HL-60 (cell line): ENCODE results near the gene PKN2.

ENCODE experiments used
- GABPA ChIP-seq: IDR thresholded peaks from 2 replicates; pipeline ENCODE4 v1.6.1; 2012; ENCODE audit warnings: low read depth
- POLR2AphosphoS5 ChIP-seq: IDR thresholded peaks from 2 replicates; pipeline ENCODE4 v1.6.1; 2012; ENCODE audit warnings: low read depth
- SPI1 ChIP-seq: IDR thresholded peaks from 2 replicates; pipeline ENCODE4 v1.6.1; 2012; ENCODE audit warnings: low read depth, mild to moderate bottlenecking, borderline replicate concordance
- TF ChIP-seq, protein P1 (sequence below): IDR thresholded peaks from one replicate; pipeline ENCODE4 v1.5.1; 2011; ENCODE audit warnings: low read length, control low read depth, inconsistent platforms; ENCODE audit not compliant: insufficient read depth
- TF ChIP-seq, protein P2 (sequence below): IDR thresholded peaks from 2 replicates; pipeline ENCODE4 v1.6.1; 2012; ENCODE audit warnings: low read depth; ENCODE audit not compliant: insufficient replicate concordance

- TF ChIP-seq, protein P1, sequence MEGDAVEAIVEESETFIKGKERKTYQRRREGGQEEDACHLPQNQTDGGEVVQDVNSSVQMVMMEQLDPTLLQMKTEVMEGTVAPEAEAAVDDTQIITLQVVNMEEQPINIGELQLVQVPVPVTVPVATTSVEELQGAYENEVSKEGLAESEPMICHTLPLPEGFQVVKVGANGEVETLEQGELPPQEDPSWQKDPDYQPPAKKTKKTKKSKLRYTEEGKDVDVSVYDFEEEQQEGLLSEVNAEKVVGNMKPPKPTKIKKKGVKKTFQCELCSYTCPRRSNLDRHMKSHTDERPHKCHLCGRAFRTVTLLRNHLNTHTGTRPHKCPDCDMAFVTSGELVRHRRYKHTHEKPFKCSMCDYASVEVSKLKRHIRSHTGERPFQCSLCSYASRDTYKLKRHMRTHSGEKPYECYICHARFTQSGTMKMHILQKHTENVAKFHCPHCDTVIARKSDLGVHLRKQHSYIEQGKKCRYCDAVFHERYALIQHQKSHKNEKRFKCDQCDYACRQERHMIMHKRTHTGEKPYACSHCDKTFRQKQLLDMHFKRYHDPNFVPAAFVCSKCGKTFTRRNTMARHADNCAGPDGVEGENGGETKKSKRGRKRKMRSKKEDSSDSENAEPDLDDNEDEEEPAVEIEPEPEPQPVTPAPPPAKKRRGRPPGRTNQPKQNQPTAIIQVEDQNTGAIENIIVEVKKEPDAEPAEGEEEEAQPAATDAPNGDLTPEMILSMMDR, result no peak
- TF ChIP-seq GABPA (no peak), POLR2AphosphoS5 (no peak), SPI1 (no peak)
- TF ChIP-seq, protein P2, sequence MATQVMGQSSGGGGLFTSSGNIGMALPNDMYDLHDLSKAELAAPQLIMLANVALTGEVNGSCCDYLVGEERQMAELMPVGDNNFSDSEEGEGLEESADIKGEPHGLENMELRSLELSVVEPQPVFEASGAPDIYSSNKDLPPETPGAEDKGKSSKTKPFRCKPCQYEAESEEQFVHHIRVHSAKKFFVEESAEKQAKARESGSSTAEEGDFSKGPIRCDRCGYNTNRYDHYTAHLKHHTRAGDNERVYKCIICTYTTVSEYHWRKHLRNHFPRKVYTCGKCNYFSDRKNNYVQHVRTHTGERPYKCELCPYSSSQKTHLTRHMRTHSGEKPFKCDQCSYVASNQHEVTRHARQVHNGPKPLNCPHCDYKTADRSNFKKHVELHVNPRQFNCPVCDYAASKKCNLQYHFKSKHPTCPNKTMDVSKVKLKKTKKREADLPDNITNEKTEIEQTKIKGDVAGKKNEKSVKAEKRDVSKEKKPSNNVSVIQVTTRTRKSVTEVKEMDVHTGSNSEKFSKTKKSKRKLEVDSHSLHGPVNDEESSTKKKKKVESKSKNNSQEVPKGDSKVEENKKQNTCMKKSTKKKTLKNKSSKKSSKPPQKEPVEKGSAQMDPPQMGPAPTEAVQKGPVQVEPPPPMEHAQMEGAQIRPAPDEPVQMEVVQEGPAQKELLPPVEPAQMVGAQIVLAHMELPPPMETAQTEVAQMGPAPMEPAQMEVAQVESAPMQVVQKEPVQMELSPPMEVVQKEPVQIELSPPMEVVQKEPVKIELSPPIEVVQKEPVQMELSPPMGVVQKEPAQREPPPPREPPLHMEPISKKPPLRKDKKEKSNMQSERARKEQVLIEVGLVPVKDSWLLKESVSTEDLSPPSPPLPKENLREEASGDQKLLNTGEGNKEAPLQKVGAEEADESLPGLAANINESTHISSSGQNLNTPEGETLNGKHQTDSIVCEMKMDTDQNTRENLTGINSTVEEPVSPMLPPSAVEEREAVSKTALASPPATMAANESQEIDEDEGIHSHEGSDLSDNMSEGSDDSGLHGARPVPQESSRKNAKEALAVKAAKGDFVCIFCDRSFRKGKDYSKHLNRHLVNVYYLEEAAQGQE, result no peak
Observed at GRCh38 chr1:88799491-88799890, 115.4 kb downstream of the PKN2 start.
